A204.1 (cell line): ENCODE results near the gene PSMB3.
"Not testable (repeated sequence)": the region's sequence is repeated elsewhere in the genome, so short reads cannot be mapped to it uniquely, and the experiment has no call there.

Experiments
- FAIRE-seq: peaks from 2 replicates; lab custom pipeline; 2012; peaks lifted over from hg19 to GRCh38; lab: Jason Lieb, UNC

The PSMB3 gene

GRCh38 chr17:38749223-38750043 is 3.1 kb upstream of the PSMB3 start:
- no peak for FAIRE-seq

- FAIRE-seq = no peak
Measured at GRCh38 chr17:38750044-38750311, 2.6 kb upstream of the PSMB3 start.

GRCh38 chr17:38750312-38751121 is 2.0 kb upstream of the PSMB3 start:
- FAIRE-seq = no peak

- no peak for FAIRE-seq
Measured at GRCh38 chr17:38751144-38751807, 1.3 kb upstream of the PSMB3 start.

GRCh38 chr17:38751808-38752307 is 683 bp upstream of the PSMB3 start:
- no peak for FAIRE-seq

GRCh38 chr17:38753071-38753506 is 548 bp downstream of the PSMB3 start:
- FAIRE-seq = no peak

- no peak for FAIRE-seq
Measured at GRCh38 chr17:38761612-38762011, 9.1 kb downstream of the PSMB3 start.

- FAIRE-seq = no peak
Measured at GRCh38 chr17:38762231-38762630, 9.7 kb downstream of the PSMB3 start.

GRCh38 chr17:38766341-38766740 is 13.8 kb downstream of the PSMB3 start:
- no peak for FAIRE-seq

- FAIRE-seq = no peak
Measured at GRCh38 chr17:38768417-38768816, 15.9 kb downstream of the PSMB3 start.

GRCh38 chr17:38773258-38773657 is 20.7 kb downstream of the PSMB3 start:
- FAIRE-seq = no peak

- no peak for FAIRE-seq
Measured at GRCh38 chr17:38777641-38778250, 25.2 kb downstream of the PSMB3 start.

- FAIRE-seq = no peak
Measured at GRCh38 chr17:38779965-38780752, 27.6 kb downstream of the PSMB3 start.

- no peak for FAIRE-seq
Measured at GRCh38 chr17:38783227-38783626, 30.7 kb downstream of the PSMB3 start.

GRCh38 chr17:38786372-38786771 is 33.8 kb downstream of the PSMB3 start:
- no peak for FAIRE-seq

GRCh38 chr17:38787999-38788398 is 35.5 kb downstream of the PSMB3 start:
- not testable (repeated sequence) for FAIRE-seq

GRCh38 chr17:38789185-38789584 is 36.6 kb downstream of the PSMB3 start:
- FAIRE-seq = no peak

GRCh38 chr17:38790148-38790707 is 37.7 kb downstream of the PSMB3 start:
- not testable (repeated sequence) for FAIRE-seq

- no peak for FAIRE-seq
Measured at GRCh38 chr17:38791162-38791561, 38.6 kb downstream of the PSMB3 start.

GRCh38 chr17:38794221-38794620 is 41.7 kb downstream of the PSMB3 start:
- no peak for FAIRE-seq

GRCh38 chr17:38796451-38797157 is 44.1 kb downstream of the PSMB3 start:
- FAIRE-seq = no peak
